NCI-H2107 treated with DMSO at 0.1 percent for 48 hours (cell line): Measurements from ENCODE around the gene SUGCT.

Source experiments
- DNase-seq: peaks from one replicate; lab custom pipeline; 2025; ENCODE audit not compliant: unreplicated experiment; lab: John Stamatoyannopoulos, UW

The SUGCT gene

GRCh38 chr7:40706829-40707228 is 572.0 kb downstream of the SUGCT start:
- DNase-seq = no peak

- DNase-seq = no peak
Measured at GRCh38 chr7:40709062-40709964, 574.5 kb downstream of the SUGCT start.

GRCh38 chr7:40711706-40712105 is 576.9 kb downstream of the SUGCT start:
- no peak for DNase-seq

- DNase-seq = no peak
Measured at GRCh38 chr7:40714363-40715052, 579.7 kb downstream of the SUGCT start.

- no peak for DNase-seq
Measured at GRCh38 chr7:40715053-40715430, 580.2 kb downstream of the SUGCT start.

- no peak for DNase-seq
Measured at GRCh38 chr7:40716052-40716451, 581.2 kb downstream of the SUGCT start.

GRCh38 chr7:40717242-40717641 is 582.4 kb downstream of the SUGCT start:
- DNase-seq = no peak

GRCh38 chr7:40720416-40720815 is 585.6 kb downstream of the SUGCT start:
- DNase-seq = no peak

- no peak for DNase-seq
Measured at GRCh38 chr7:40721342-40721949, 586.6 kb downstream of the SUGCT start.

- no peak for DNase-seq
Measured at GRCh38 chr7:40722242-40722641, 587.4 kb downstream of the SUGCT start.

- no peak for DNase-seq
Measured at GRCh38 chr7:40723829-40724228, 589.0 kb downstream of the SUGCT start.

GRCh38 chr7:40726559-40726958 is 591.8 kb downstream of the SUGCT start:
- no peak for DNase-seq

- no peak for DNase-seq
Measured at GRCh38 chr7:40733114-40733513, 598.3 kb downstream of the SUGCT start.

- no peak for DNase-seq
Measured at GRCh38 chr7:40733578-40733977, 598.8 kb downstream of the SUGCT start.

GRCh38 chr7:40739257-40739656 is 604.5 kb downstream of the SUGCT start:
- no peak for DNase-seq

GRCh38 chr7:40742270-40742669 is 607.5 kb downstream of the SUGCT start:
- DNase-seq = no peak

GRCh38 chr7:40746841-40747556 is 612.2 kb downstream of the SUGCT start:
- no peak for DNase-seq

GRCh38 chr7:40747856-40748255 is 613.1 kb downstream of the SUGCT start:
- no peak for DNase-seq

- DNase-seq = no peak
Measured at GRCh38 chr7:40749877-40750276, 615.1 kb downstream of the SUGCT start.

GRCh38 chr7:40753455-40753854 is 618.6 kb downstream of the SUGCT start:
- no peak for DNase-seq

- no peak for DNase-seq
Measured at GRCh38 chr7:40755438-40755837, 620.6 kb downstream of the SUGCT start.
